HG03378 (cell line): Measurements from ENCODE around the gene SLC16A11.
A peak's percentile ranks its signal among the peaks of the same experiment; 100 is the strongest.
"Not testable (repeated sequence)": the region's sequence is repeated elsewhere in the genome, so short reads cannot be mapped to it uniquely, and the experiment has no call there.

ENCODE experiments used
- ATAC-seq: cut with Tn5 transposase; IDR thresholded peaks from one replicate; pipeline ENCODE4 v1.9.1; 2021; ENCODE audit warnings: mild to moderate bottlenecking, moderate library complexity; ENCODE audit not compliant: unreplicated experiment

SLC16A11 gene

DNA sequence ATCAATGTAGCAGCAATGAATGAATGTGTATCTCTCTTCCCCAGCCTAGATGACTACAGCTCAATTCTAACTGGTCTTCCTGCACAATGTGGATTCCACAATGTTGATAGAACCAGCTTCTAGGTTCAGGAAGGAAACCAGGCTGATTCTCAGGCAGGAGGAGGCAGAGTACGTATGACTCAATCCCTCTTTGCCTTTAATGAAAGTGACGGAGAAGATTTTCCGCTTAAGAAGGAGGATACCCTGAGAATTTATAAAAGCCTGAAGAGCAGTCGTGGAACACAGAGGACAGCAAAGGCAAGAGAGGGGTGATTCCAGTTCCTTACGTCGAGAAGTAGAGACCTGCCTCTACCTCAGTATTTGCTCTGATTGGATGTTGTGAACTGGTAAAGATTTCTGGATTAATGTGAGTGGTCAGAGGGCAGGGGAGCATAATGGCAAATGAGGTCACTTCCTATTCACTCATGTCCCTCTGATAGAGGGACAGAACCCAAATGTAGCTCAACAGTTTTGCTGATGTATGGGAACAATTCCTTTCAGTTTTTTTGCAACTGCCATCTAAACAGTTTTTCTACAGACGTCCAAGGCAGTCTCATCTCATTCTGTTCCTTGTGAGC, 15.0 kb upstream of the SLC16A11 start:
- no peak for ATAC-seq

DNA sequence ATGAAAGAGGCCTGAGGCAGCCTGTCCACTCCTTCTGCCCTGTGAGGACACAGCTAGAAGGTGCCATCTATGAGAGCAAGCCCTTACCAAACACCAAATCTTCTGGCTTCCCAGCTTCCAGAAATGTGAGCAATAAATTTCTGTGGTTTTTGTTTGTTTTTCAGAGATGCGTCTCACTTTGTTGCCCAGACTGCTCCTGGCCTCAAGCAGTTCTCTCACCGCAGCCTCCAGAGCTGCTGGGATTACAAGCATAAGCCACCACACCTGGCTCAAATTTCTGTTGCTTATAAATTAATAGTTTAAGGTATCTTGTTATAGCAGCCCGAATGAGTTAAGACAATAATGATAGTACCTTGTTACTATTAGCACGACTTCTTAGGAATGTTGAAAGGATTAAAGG, 12.5 kb upstream of the SLC16A11 start:
- no peak for ATAC-seq

DNA sequence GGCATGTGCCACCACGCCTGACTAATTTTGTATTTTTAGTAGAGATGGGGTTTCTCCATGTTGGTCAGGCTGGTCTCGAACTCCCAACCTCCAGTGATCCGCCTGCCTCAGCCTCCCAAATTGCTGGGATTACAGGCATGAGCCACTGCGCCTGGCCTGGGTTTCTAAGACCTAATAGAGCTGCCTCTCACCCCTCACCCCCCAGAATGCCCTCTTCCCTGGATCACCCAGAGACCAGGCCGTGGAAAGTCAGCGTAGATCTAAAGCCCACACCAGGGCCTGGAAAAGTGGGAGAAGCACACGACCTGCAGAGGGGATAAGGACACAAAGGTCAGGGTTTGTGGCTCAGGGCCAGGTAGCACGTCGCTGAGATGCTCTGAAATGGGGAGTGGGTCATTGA, 6.7 kb upstream of the SLC16A11 start:
- ATAC-seq: not testable (repeated sequence)

DNA sequence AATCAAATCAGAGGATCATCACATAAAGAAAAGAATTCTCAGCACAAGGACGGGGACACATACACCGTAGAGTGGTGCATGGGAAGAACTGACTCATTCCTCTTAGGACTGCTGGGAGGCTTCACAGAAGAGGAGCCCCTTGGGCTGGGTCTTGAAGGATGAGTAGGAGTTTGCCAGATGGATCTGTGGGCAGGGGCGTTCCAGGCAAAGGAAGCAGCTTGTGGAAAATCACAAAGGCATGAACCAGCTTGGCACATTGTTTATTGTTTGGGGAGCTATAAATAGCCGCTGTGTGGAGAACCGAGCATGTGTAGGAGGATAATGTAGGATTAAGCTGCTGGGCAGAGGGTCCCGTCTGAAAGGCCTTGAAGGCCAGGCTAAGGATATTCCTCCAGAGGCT, 5.1 kb upstream of the SLC16A11 start:
- no peak for ATAC-seq

DNA sequence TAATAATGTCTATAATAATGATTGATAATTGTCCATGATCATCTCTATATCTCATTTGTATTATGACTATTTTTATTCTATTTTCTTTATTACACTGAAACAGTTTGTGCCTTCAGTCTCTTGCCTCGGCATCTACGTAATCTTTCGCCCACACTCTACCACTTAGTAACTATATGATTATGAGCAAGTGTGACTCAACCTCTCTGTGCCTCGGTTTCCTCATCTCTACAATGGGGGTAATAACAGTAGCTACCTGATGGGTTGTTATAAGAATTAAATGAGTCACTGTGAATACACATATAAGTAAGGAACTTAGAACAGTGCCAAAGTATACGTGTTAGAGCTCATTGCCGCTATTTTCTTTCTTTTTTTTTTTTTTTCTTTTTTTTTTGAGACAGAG, 3.7 kb upstream of the SLC16A11 start:
- ATAC-seq: no peak

DNA sequence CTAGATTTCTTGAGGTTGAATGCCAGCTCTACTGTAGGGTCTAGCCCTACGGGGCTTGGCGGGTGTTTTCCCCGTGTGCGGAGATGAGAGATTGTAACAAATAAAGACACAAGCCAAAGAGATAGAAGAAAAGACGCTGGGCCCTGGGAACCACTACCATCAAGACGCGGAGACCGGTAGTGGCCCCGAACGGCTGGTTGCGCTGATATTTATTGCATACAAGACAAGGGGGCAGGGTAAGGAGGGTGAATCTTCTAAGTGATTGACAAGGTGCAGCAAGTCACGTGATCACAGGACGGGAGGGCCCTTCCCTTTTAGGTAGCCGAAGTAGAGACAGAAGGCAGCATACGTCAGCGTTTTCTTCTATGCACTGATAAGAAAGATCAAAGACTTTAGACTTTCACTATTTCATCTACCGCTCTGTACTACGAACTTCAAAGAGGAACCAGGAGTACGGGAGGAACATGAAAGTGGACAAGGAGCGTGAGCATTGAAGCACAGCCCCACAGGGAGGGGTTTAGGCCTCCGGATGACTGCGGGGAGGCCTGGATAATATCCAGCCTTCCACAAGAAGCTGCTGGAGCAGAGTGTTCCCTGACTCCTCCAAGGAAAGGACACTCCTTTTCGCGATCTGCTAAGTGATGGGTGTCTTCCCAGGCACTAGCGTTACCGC, 3.0 kb upstream of the SLC16A11 start:
- not testable (repeated sequence) for ATAC-seq

DNA sequence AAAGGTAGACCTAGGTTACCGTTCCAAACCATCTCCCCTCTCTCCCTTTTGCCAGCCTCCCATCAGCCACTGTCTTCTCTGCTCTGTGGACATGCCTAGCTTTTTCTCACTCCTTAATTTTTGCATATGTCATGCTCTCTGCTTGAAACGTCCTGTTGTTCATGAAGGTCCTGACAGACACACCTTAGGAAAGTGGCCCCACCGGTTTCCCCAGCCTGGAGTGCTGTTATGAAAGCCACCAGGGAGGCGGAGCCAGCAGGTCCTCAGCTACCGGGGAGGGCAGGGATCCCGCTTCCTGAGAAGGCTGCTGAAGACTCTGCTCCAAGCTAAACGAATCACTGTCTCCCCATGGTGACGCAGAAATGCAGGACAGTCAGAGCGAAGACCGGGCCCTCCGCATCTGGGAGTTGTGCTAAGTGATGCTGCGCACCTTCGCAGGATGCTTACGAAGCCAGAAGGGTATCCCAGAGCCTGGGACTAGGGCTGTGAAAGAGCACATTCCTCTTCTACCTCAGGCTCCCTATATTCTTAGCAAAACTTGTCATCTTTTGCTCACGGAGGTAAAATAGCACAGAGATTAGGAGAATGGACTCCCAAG, 2.3 kb upstream of the SLC16A11 start:
- no peak for ATAC-seq

DNA sequence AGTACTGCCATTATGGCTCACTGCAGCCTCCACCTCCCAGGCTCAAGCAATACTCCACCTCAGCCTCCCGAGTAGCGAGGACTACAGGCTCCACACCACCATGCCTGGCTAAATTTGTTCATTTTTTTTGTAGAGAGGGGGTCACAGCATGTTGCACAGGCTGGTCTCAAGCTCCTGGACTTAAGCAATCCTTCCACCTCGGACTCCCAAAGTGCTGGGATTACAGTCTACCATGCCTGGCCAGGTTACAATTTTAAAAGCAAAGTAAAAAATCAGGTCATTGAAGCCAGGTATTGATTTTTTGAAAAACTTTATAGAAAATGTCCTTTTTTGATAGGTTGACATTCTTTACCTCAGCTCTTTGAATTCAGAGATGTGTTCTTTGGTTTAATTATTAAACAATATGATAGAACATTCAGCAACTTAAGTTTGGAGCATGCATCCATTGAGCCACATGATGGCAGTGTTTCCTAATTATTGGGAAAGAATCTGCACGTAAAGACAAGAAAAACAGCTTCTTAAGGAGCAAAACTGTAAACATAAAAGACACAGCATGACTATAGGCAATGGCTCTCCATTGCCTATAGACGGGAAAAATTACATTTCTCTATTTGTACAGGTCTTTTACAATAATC, 1.7 kb upstream of the SLC16A11 start:
- no peak for ATAC-seq

DNA sequence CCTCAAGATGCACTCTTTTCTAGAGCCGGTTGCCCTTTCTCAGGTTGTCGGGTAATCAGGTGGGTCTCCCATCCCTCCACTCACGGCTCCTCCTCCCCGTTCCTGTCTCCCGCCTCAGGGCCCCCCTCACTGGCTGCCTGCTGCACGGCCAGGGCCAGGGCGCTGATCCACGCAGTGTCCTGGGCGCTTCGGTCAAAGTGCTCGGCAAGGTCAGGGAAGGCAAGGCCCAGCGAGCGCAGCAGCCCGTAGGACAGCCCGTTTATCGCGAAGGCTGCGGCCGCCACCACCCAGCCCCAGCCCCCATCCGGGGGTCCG, 753 bp downstream of the SLC16A11 start:
- ATAC-seq: no peak

DNA sequence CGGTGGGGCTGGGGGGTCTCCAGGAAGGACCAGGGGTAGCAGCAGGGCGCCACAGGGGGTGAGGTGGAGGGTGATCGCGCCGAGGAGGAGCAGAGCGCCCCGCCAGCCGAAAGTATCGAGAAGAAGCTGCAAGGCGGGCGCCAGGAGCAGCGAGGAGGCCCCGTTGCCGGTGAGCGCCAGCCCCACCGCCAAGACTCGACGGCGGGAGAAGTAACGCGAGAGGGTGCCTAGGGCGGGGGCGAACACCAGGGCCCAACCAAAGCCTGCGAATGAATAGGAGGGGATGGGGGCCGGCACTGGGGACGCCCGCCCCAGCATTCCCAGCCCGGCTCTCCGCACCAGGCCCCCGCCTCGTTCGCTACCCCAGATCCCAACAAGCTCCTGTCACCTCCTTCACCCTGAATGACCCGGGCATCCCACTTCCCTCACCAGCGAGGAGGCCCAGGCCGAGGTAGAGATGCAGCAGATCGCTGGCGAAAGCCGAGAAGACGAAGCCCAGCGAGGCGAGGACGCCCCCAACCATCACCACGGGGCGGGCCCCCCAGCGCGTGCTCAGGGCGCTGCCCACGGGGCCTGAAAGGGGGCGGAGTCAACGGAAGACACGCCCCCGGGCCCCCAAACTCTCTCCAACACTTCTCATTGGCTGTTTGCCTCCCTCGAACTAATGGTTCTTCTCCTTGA, 1.3 kb downstream of the SLC16A11 start:
- no peak for ATAC-seq

DNA sequence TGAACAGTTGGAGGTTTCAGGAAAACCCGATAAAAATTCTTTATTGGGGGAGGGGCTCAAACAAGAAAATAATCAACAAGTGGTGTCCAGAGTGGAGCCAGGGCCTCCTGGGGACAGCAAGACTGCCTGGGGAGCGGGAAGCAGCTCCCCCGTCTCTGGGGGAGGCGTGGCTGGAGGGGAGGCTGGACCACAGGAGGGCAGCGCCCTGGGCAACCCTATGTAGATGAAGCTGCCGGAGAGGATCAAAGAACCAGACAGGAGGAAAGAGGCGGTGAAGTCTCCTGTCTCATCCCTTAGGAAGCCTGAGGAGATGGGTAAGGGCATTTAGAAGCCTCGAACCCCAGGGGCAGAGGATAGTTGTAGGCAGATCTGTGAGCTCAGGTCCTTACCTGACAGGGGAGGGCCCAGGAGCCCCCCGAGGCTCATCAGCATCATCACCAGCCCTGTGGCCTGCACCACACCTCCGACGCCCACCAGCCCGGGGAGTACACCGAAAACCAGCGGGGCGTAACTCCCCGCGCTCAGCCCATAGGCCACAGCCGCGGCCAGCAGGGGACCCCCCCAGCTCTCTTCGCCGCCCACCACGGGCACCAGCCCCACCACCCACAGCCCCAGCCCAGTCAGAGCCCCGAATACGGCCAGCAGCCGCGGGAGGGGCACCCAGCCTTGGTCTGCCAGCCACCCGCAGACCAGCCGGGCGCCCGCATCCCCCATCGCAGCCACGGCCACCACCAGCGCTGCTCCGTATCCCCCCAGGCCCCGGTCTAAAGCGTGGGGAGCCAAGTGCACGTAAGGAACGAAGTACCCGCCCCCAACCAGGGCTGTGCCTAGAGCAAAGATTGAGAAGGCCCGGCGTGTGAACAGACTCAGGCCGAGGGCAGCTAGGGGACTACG, 2.0 kb downstream of the SLC16A11 start:
- ATAC-seq: no peak

DNA sequence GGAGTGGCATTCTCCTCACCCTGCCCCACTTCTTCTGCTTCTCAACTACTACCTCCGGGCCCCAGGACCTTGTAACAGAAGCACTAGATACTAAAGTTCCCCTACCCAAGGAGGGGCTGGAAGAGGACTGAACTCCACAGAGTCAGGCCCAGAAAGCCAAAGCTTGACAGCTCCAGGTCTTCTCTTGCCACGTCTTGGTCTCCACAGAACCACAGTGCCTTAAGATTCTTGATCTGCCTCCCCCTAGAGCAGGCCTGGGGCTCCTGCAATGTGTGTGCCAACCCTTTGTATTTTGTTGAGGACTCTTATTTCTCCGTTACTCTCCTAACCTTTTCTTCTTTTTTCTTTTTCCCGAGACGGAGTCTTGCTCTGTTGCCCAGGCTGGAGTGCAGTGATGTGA, 4.1 kb downstream of the SLC16A11 start:
- no peak for ATAC-seq

DNA sequence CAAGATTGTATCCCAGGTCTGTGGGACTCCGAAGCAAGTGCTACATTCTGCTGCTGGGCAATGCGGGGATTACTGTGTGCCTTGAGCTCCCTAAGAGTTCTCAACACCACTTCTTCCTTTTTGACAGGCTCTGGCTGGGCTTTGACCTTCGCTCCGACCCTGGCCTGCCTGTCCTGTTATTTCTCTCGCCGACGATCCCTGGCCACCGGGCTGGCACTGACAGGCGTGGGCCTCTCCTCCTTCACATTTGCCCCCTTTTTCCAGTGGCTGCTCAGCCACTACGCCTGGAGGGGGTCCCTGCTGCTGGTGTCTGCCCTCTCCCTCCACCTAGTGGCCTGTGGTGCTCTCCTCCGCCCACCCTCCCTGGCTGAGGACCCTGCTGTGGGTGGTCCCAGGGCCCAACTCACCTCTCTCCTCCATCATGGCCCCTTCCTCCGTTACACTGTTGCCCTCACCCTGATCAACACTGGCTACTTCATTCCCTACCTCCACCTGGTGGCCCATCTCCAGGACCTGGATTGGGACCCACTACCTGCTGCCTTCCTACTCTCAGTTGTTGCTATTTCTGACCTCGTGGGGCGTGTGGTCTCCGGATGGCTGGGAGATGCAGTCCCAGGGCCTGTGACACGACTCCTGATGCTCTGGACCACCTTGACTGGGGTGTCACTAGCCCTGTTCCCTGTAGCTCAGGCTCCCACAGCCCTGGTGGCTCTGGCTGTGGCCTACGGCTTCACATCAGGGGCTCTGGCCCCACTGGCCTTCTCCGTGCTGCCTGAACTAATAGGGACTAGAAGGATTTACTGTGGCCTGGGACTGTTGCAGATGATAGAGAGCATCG, 5.6 kb downstream of the SLC16A11 start:
- no peak for ATAC-seq

DNA sequence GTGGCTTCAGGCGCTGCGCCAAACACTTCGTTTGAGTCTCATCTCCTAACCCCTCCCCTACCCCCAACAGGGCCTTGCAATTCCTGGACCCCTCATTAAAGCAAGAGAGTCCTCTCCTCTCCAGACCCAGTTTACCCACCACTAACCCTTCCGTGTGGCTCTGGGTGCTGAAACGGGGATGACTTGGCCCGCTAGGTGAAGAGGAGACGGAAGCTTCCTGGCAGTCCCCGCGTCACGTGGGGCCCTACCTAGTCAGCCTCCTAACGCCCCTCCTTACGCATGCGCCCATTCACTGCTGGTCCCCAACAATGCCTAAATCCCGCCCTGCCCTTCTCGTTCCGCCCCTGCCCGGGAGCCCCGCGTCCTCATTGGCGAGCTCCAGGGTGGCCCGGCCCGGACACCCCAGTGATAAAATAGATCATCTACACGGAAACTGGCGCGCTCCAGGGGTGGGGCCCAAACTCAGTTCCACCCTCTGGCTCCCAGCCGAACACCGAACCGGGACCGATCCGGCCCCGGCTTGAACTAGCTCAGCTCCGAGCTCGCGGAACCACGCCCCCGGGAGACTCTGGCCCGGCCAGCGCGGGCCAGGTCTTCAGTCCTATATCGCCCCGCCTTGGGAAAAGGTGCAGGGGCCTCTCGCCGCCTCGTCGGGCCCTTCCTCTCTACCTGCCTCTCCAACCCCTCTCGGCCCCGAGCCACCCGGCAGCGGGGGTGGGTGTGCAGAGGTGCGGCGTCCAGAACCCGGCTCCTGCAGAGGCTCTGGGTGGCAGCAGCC, 8.1 kb downstream of the SLC16A11 start, which contains the start of gene SLC16A13:
SLC16A13 (plus strand) TSS at position 425 of the 778 bp plus-strand sequence. CDS start 368 bp downstream, outside the sequence.
- ATAC-seq: peak; percentile 80

DNA sequence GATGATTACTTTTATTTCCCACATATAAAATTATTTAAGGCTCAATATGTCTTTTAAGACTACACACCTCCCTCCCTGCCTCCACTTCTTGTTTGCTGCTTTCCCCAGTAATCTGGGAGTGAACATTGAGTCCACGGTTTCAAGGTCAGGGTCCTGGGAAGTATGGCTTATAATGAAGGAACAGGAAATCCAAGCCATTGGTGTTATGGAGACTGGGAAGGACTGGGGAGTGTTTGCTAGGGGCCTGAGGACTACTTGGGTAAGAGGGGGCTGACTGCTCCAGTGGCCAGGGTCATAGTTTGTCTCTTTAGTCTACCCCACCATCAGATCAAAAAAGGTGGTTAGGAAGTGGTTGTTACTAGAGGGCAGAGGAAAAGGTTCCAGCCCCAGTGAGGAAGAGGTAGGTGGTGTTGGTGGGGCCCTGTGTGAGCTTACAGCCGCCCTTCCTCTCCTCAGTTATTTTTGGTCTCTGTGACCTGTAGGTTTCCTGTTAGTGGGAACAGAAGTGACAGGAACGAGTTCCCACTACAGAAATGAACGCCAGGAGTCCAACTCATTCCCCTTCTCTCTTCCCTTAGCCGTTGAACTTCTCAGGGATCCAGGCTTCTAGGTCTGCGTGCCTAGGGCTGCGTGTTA, 8.8 kb downstream of the SLC16A11 start:
- ATAC-seq: no peak

DNA sequence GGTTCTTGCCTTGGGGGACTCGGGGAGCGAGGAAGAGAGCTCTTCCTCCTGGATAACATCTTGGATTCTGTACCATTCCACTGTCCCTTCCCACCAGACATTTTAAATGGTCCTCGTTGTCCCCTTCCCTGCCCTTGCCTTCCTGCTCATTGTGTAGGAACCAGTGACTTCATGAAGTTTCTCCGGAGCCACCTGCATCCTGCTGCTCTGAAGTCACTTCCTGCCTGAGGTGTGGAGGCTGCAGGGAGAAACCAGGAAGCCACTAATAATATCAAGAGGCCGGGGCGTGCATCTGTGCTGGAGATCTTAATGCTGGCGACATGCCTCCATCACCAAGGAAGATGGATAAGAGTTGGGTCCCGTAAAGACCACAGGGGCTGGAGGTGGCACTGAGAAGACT, 14.2 kb downstream of the SLC16A11 start:
- ATAC-seq: no peak

DNA sequence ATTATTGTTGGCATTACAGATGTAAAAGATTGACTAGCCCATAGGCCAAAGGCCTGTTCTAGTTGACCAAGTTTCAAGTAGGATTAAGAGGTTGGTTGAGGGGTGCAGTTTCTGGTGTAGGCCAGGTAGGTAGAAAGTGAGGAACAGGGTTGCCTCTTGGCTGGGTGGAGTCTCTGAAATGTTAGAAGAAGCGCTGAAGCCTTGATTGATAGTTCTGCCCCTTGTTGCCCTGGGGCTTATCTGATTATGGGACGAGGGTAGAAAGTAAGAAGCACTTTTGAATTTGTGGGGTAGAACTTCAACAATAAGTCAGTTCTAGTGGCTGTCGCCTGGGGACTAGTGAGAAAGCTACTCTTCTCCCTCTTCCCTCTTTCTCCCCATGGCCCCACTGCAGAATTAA, 14.8 kb downstream of the SLC16A11 start:
- no peak for ATAC-seq

DNA sequence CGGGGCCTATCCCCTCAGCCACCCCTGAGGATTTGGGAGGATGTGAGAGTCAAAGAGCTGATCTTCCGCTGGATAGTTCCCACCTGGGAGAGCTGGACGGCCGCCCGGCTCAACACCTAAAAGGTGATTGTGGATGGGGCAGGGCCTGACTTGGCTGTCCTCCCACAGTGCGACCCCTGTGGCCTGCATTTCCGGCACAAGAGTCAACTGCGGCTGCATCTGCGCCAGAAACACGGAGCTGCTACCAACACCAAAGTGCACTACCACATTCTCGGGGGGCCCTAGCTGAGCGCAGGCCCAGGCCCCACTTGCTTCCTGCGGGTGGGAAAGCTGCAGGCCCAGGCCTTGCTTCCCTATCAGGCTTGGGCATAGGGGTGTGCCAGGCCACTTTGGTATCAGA, 16.6 kb downstream of the SLC16A11 start:
- no peak for ATAC-seq
